Mesenchymal stem cell (in vitro differentiated cells and primary cell): ENCODE results near the gene NDUFV1.
"Not testable (repeated sequence)": the region's sequence is repeated elsewhere in the genome, so short reads cannot be mapped to it uniquely, and the experiment has no call there.

ENCODE experiments used
- DNase-seq: peaks from one replicate; pipeline ENCODE4 v3.0.0-alpha.2; 2013
- H2AFZ ChIP-seq: one replicate; pipeline ENCODE4 v1.6.1; 2013; ENCODE audit warnings: low read depth, mild to moderate bottlenecking, control low read depth, inconsistent platforms, low read length, moderate library complexity
- H2AK5ac ChIP-seq: 2 replicates; pipeline ENCODE4 v1.6.1; 2013; ENCODE audit warnings: low read length, moderate library complexity, mild to moderate bottlenecking, inconsistent platforms; ENCODE audit not compliant: severe bottlenecking
- H2BK120ac ChIP-seq: one replicate; pipeline ENCODE4 v1.6.1; 2013; ENCODE audit warnings: low read depth, mild to moderate bottlenecking, inconsistent platforms, low read length, moderate library complexity
- H2BK12ac ChIP-seq, 2 experiments: one replicate each; pipeline ENCODE4 v1.6.1; 2013; ENCODE audit warnings: inconsistent platforms in 2 of 2, low read length in 2 of 2, mild to moderate bottlenecking in 2 of 2, moderate library complexity in 2 of 2, control low read depth in 1 of 2
- H2BK15ac ChIP-seq: one replicate; pipeline ENCODE4 v1.6.1; 2013; ENCODE audit warnings: mild to moderate bottlenecking, low read depth, inconsistent platforms; ENCODE audit not compliant: poor library complexity, severe bottlenecking
- H2BK5ac ChIP-seq: 2 replicates; pipeline ENCODE4 v1.6.1; 2013; ENCODE audit warnings: low read depth, mild to moderate bottlenecking, low read length, control low read depth, inconsistent platforms; ENCODE audit not compliant: poor library complexity, severe bottlenecking
- H3K14ac ChIP-seq, 2 experiments: one replicate each; pipeline ENCODE4 v1.6.1; 2013; ENCODE audit warnings: inconsistent platforms in 2 of 2, low read length in 2 of 2, control low read depth in 1 of 2, mild to moderate bottlenecking in 1 of 2, moderate library complexity in 1 of 2
- H3K18ac ChIP-seq, 2 experiments: one replicate each; pipeline ENCODE4 v1.6.1; 2013; ENCODE audit warnings: inconsistent platforms in 2 of 2, low read length in 2 of 2, control low read depth in 1 of 2, low read depth in 1 of 2, mild to moderate bottlenecking in 1 of 2
- H3K23ac ChIP-seq, 2 experiments: one replicate each; pipeline ENCODE4 v1.6.1; 2013; ENCODE audit warnings: inconsistent platforms in 2 of 2, low read length in 2 of 2, mild to moderate bottlenecking in 2 of 2, moderate library complexity in 2 of 2, control low read depth in 1 of 2
- H3K27ac ChIP-seq: 2 replicates; pipeline ENCODE4 v1.5.1; 2013; ENCODE audit warnings: mild to moderate bottlenecking, moderate library complexity, low read length, control low read depth, inconsistent platforms; ENCODE audit not compliant: poor library complexity, severe bottlenecking
- H3K27me3 ChIP-seq, 2 experiments: 2 replicates each; pipeline versions ENCODE4 v1.6.1 to v1.7.0; 2013; ENCODE audit warnings: low read length in 2 of 2, mild to moderate bottlenecking in 2 of 2, moderate library complexity in 2 of 2, control low read depth in 1 of 2, inconsistent platforms in 1 of 2; ENCODE audit not compliant: control insufficient read depth in 1 of 2, insufficient read depth in 1 of 2
- H3K36me3 ChIP-seq, 2 experiments: 2 replicates each; pipeline versions ENCODE4 v1.6.1 to v1.7.0; 2013; ENCODE audit warnings: low read length in 2 of 2, control low read depth in 1 of 2, inconsistent platforms in 1 of 2, low read depth in 1 of 2, mild to moderate bottlenecking in 1 of 2; ENCODE audit not compliant: insufficient read depth in 2 of 2, control insufficient read depth in 1 of 2
- H3K4ac ChIP-seq, 2 experiments: one replicate each; pipeline ENCODE4 v1.6.1; 2013; ENCODE audit warnings: inconsistent platforms in 2 of 2, low read length in 2 of 2, mild to moderate bottlenecking in 2 of 2, moderate library complexity in 2 of 2, control low read depth in 1 of 2, low read depth in 1 of 2
- H3K4me1 ChIP-seq: 2 replicates; pipeline ENCODE4 v1.6.1; 2013; ENCODE audit warnings: low read depth, low read length, control low read depth; ENCODE audit not compliant: control insufficient read depth, insufficient read depth
- H3K4me2 ChIP-seq: 2 replicates; pipeline ENCODE4 v1.6.1; 2013; ENCODE audit warnings: low read length, mild to moderate bottlenecking, inconsistent platforms; ENCODE audit not compliant: poor library complexity, severe bottlenecking
- H3K4me3 ChIP-seq, 2 experiments: 2 replicates each; pipeline versions ENCODE4 v1.5.1 to v1.7.0; 2013; ENCODE audit warnings: low read length in 2 of 2, mild to moderate bottlenecking in 2 of 2, control low read depth in 1 of 2, low read depth in 1 of 2; ENCODE audit not compliant: insufficient read depth in 1 of 2
- H3K79me1 ChIP-seq: replicated peaks from 2 replicates; pipeline ENCODE4 v1.6.1; 2013; ENCODE audit warnings: mild to moderate bottlenecking, control low read depth, low read length, inconsistent platforms; ENCODE audit not compliant: poor library complexity, severe bottlenecking
- H3K9ac ChIP-seq: 2 replicates; pipeline ENCODE4 v1.7.0; 2013; ENCODE audit warnings: mild to moderate bottlenecking, low read length, moderate library complexity
- H3K9me3 ChIP-seq: 2 replicates; pipeline ENCODE4 v1.7.0; 2013; ENCODE audit warnings: mild to moderate bottlenecking, low read length; ENCODE audit not compliant: control insufficient read depth
- H4K8ac ChIP-seq: one replicate; pipeline ENCODE4 v1.6.1; 2013; ENCODE audit warnings: inconsistent platforms, mild to moderate bottlenecking, low read length, moderate library complexity
- H4K91ac ChIP-seq: one replicate; pipeline ENCODE4 v1.6.1; 2013; ENCODE audit warnings: mild to moderate bottlenecking, low read length, inconsistent platforms
- WGBS: methylation state at CpG from one replicate; pipeline ENCODE4 v1.1.7; 2013; ENCODE audit warnings: mixed read lengths; 5-methylcytosine and 5-hydroxymethylcytosine counted together

The NDUFV1 gene

DNA sequence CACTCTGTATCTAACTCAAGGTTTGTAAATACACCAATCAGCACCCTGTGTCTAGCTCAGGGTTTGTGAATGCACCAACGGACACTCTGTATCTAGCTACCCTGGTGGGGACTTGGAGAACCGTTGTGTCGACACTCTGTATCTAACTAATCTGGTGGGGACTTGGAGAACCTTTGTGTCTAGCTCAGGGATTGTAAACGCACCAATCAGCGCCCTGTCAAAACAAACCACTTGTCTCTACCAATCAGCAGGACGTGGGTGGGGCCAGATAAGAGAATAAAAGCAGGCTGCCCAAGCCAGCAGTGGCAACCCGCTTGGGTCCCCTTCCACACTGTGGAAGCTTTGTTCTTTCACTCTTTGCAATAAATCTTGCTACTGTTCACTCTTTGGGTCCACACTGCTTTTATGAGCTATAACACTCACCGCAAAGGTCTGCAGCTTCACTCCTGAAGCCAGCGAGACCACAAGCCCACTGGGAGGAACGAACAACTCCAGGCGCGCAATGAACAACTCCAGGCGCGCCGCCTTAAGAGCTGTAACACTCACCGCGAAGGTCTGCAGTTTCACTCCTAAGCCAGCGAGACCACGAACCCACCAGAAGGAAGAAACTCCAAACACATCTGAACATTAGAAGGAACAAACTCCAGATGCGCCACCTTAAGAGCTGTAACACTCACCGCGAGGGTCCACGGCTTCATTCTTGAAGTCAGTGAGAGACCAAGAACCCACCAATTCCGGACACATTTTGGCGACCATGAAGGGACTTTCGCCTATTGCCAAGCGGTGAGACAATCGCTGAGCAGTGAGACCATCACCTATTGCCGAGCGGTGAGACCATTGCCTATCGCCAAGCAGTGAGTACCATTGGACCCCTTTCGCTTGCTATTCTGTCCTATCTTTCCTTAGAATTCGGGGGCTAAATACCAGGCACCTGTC, 13.2 kb downstream of the NDUFV1 start:
- H2BK15ac ChIP-seq, H2AFZ ChIP-seq, H2AK5ac ChIP-seq, H4K91ac ChIP-seq, H3K23ac ChIP-seq, H2BK120ac ChIP-seq, H3K36me3 ChIP-seq, H2BK5ac ChIP-seq, H3K18ac ChIP-seq, H3K9me3 ChIP-seq, H3K79me1 ChIP-seq, H2BK12ac ChIP-seq, H3K4me1 ChIP-seq, H3K14ac ChIP-seq, H3K4ac ChIP-seq, H3K27ac ChIP-seq, H3K9ac ChIP-seq: not testable (repeated sequence)
- WGBS, result 12% methylated on average over 32 of the region's 33 CpGs
- peak overlapping the region; percentile 45 for H4K8ac ChIP-seq
- peaks cover 8 to 34% of the 10 kb centered on the region in 2 experiments for H3K27me3 ChIP-seq
- H3K4me3 ChIP-seq, result peak overlapping the region in 1 of 2 experiments; percentile 49
- DNase-seq, result peak; percentile 37
- peak overlapping the region; percentile 9 for H3K4me2 ChIP-seq

- H3K18ac ChIP-seq, H2AFZ ChIP-seq, H3K9me3 ChIP-seq, H3K79me1 ChIP-seq, H3K4ac ChIP-seq, H3K27ac ChIP-seq, H3K4me1 ChIP-seq, H3K23ac ChIP-seq, H4K8ac ChIP-seq, H2BK5ac ChIP-seq, H3K36me3 ChIP-seq, H2BK120ac ChIP-seq, H2BK12ac ChIP-seq, H2BK15ac ChIP-seq, H4K91ac ChIP-seq, H3K9ac ChIP-seq, H2AK5ac ChIP-seq, H3K14ac ChIP-seq: not testable (repeated sequence)
- Histone ChIP-seq H3K4me2 (peak overlapping the region; percentile 9), H3K4me3 (peak overlapping the region in 1 of 2 experiments; percentile 55), H3K27me3 (peaks cover 8 to 27% of the 10 kb centered on the region in 2 experiments)
- peak; percentile 62 for DNase-seq
- 0% methylated on average over 13 of the region's 13 CpGs for WGBS
Observed at GRCh38 chr11:67620621-67621020, 13.9 kb downstream of the NDUFV1 start.

GRCh38 chr11:67621928-67622327, 15.2 kb downstream of the NDUFV1 start:
- H2BK15ac ChIP-seq, H3K4ac ChIP-seq, H3K9me3 ChIP-seq, H3K27ac ChIP-seq, H3K4me2 ChIP-seq, H2BK120ac ChIP-seq, H3K23ac ChIP-seq, H3K36me3 ChIP-seq, H3K4me1 ChIP-seq, H2BK5ac ChIP-seq, H3K14ac ChIP-seq, DNase-seq, H3K9ac ChIP-seq, H4K91ac ChIP-seq, H4K8ac ChIP-seq, H2AK5ac ChIP-seq, H3K18ac ChIP-seq, H2BK12ac ChIP-seq, H3K79me1 ChIP-seq, H3K4me3 ChIP-seq, H2AFZ ChIP-seq: not testable (repeated sequence)
- H3K27me3 ChIP-seq, result peaks cover 0 to 14% of the 10 kb centered on the region in 2 experiments
- WGBS, result 0% methylated on average over 2 of the region's 3 CpGs

DNA sequence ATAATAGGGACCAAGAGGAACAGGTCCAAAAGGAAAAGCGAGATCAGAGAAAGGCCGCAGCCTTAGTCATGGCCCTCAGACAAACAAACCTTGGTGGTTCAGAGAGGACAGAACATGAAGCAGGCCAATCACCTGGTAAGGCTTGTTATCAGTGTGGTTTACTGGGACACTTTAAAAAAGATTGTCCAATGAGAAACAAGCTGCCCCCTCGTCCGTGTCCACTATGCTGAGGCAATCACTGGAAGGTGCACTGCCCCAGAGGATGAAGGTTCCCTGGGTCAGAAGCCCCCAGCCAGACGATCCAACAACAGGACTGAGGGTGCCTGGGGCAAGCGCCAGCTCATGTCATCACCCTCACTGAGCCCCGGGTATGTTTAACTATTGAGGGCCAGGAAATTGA, 16.2 kb downstream of the NDUFV1 start:
- H4K8ac ChIP-seq, H2AK5ac ChIP-seq, H2AFZ ChIP-seq, H3K4me2 ChIP-seq, H2BK5ac ChIP-seq, H3K9me3 ChIP-seq, H2BK12ac ChIP-seq, H2BK120ac ChIP-seq, H3K79me1 ChIP-seq, DNase-seq, H3K27ac ChIP-seq, H3K27me3 ChIP-seq, H3K4ac ChIP-seq, H2BK15ac ChIP-seq, H3K14ac ChIP-seq, H3K9ac ChIP-seq, H3K4me1 ChIP-seq, H4K91ac ChIP-seq, H3K23ac ChIP-seq, H3K18ac ChIP-seq, H3K4me3 ChIP-seq: not testable (repeated sequence)
- WGBS, result 87% methylated on average over 5 of the region's 7 CpGs
- peaks cover 0 to 15% of the 10 kb centered on the region in 2 experiments for H3K36me3 ChIP-seq
